GM18517 (cell line): ENCODE data around the gene IFITM2.
"Not testable (repeated sequence)": the region's sequence is repeated elsewhere in the genome, so short reads cannot be mapped to it uniquely, and the experiment has no call there.

Source experiments
- ATAC-seq: cut with Tn5 transposase; IDR thresholded peaks from one replicate; pipeline ENCODE4 v1.9.1; 2021; ENCODE audit warnings: mild to moderate bottlenecking, moderate library complexity; ENCODE audit not compliant: unreplicated experiment

Gene IFITM2

DNA sequence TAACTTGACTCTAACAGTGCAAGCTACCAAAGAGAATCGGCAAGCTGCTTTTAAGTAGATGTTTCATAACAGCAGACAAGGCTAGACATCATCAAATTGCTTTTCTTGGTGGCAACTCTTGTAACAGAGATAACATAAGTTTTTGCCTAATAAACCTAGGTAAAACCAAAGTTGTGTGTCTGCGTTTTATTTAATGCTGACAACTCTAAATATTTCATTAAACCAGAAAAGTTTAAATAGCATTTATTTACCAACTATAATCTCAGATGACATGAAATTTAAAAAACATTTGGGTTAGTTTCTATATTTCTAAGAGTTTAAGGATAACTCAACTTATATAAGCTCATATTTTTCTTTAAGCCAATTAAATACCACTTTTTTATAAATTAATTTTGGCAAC is 32.3 kb downstream of the IFITM2 start:
- no peak for ATAC-seq

DNA sequence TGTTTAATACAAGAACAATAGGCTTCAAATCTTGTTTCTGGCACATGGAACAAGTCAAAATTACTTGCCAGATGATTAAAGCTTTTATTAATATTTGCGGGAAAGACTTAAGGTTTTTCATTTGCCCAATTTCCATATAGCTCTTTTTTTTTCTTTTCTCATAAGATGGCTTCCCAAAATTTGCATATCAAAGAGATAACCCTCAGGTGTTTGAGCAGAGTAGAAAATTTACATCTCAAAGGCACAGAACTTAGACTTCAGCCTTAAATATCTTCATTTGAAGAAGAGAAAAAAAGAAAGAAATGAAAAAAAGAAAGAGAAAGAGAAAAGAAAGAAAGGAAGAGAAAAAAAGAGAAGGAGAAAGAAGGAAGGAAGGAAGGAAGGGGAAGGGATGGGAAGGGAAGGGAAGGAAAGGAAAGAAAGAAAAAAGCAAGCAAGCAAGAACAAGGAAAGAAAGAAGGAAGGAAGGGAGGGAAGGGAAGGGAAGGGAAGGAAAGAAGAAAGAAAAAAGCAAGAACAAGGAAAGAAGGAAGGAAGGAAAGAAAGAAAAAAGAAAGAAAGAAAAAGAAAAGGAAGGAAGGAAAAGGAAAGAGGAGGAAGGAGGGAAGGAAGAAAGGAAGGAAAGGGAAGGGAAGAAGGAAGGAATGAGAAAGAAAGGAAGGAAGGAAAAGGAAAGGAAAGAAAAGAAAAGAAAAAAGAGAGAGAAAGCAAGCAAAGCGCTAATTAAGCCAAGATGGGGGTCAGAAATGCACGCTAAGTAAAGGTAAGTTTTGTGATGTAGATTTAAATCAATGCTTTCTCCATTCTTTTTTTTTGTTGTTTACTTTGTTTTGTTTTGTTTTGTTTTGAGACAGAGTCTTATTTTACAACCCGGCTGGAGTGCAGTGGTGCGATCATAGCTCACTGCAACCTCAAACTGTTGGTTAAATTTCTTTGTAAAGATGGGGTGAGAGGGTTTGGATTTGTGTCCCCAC is 33.2 kb downstream of the IFITM2 start:
- ATAC-seq = no peak

DNA sequence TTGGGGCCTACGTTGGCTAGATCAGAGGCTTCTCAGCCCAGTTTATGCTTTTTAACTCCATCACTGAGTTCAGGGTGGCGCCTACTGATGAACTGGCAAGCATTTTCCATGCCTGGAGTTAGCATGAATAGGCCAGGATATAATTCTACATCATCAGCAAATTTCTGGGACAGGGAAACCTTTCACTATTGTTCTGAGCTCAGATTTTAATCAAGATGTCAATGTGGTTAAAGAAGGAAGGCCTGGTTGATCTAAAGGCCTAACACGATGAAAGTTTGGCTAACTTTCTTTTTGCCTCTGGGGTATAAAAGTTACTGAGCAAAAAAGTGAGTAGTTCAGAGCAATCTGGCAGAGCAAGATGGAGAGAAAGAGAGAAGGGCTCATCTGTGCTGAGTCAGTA is 34.7 kb downstream of the IFITM2 start:
- no peak for ATAC-seq

DNA sequence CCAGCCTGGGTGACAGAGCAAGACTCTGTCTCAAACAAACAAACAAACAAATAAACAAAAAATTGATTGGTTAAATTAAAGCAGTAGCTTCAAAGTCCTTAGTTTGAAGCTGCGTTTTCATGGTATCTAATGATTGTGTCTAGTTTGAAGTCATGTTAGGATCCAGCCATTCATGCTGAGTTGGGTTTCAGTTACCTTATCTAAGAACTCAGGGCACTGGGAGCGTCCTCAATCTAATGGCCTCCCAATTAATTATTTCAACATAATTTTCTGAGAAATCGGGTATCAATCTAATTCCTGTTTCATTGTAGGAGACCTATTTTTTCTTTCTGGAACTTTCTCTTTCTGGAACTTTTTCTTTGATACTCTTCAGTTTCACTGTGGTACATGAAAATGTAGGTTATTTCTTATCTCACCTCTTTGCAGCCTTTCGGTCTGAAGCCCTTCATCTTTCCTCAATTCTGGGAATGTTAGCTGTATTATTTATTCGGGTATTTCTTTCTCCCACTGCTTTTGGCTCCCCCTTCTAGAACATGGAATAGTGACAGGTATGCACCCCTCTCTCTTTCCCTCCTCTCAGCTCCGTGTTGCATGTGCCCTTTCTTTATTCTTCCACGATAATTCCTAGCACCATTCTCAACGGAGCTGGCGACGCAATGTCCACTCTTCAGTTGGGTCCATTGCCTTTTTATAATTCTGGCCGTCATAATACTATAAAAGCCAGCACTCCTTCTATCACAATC is 37.4 kb downstream of the IFITM2 start:
- ATAC-seq = no peak

DNA sequence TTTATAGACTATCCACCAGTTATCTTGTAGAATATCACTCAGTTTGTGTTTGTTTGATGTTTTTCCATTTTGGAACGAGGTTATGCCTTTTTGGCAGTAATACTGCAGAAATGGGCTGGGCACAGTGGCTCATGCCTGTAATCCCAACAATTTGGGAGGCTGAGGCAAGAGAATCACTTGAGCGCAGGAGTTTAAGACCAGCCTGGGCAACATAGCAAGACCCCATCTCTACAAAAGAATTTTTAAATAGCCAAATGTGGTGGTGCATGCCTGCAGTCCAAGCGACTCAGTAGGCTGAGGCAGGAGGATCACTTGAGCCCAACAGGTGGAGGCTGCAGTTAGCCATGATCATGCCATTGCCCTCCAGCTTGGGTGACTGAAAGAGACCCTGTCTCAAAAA is 38.9 kb downstream of the IFITM2 start:
- no peak for ATAC-seq

DNA sequence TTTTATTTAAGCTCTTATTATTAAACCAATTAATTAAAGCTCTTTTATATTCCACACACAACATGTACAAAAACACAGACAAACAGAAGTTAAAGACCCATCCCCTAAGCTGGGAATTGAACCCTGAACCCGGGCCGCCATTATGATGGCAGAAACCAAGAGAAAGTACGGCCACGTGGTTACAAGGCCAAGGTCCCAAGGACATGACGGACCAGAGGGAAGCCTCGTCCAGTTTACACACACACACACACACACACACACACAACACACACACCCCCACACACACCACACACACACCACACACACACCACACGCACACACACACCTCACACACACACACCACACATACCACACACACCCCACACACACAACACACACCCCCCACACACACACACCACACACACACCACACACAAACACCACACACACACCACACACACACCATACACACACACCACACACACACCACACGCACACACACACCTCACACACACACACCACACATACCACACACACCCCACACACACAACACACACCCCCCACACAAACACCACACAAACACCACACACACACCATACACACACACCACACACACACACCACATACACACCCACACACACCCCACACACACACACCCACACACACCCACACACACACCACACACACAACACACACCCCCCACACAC is 41.8 kb downstream of the IFITM2 start:
- not testable (repeated sequence) for ATAC-seq

DNA sequence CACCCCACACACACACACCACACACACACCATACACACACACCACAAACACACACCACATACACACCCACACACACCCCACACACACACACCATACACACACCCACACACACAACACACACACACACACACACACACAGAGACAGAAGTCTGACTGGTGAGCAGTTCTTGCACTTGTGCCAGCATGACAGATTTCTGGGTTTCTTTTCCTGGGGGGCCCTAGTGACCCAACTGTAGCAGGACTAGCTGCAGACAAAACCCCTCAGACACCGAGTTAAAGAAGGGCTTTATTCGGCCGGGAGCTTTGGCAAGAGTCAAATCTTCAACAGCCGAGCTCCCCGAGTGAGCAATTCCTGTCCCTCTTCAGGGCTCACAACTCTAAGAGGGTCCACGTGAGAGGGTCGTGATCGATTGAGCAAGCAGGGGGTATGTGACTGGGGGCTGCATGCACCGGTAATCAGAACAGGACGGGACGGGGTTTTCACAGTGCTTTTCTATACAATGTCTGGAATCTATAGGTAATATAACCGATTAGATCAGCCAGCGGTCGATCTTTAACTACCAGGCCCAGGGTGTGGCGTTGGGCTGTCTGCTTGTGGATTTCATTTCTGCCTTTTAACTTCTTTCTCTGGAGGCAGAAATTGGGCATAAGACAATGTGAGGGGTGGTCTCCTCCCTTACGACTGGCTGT is 42.6 kb downstream of the IFITM2 start:
- ATAC-seq = not testable (repeated sequence)

DNA sequence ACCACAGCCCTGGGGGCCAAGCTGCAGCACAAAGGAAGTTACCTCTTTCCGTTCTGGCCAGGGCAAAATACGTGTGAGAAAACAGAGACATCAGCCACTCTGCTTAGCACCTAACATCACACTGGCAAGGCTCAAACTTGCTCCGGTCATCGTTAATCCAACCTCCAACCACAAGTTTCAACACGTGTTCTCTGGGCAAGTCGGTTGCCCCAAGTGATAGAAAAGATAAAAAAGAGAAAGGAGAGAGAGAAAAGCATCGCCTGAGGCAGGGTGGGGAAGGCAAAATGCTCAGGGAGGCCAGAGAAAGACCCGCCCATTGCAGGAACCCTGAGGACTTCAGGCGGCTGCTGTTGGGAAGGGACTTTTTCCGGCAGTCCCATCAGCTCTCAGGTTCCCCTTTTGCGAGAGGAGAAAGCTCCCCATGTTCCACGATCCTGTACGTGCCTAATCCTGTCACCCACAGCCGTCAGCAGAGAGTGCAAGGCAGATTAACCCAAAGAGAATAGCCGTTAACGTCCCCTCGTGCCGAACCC is 43.2 kb downstream of the IFITM2 start:
- no peak for ATAC-seq

DNA sequence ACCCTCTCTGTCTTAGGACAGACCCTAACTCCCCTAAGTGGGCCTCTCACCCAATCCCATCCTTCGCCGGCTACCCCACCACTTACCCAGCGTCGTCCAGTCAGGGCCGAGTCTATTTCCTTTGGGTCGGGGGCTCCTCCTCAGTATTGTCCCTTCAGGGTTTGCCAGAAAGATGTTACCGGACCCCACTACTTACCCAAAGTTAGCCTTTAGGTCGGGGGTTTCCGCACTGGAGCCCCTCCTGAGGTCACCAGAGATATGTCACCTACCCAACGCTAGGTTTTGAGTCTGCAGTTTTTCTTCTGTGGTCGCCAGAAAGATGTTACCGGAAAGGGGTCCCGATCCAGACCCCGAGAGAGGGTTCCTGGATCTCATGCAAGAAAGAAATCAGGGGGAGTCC is 43.8 kb downstream of the IFITM2 start:
- ATAC-seq = no peak

DNA sequence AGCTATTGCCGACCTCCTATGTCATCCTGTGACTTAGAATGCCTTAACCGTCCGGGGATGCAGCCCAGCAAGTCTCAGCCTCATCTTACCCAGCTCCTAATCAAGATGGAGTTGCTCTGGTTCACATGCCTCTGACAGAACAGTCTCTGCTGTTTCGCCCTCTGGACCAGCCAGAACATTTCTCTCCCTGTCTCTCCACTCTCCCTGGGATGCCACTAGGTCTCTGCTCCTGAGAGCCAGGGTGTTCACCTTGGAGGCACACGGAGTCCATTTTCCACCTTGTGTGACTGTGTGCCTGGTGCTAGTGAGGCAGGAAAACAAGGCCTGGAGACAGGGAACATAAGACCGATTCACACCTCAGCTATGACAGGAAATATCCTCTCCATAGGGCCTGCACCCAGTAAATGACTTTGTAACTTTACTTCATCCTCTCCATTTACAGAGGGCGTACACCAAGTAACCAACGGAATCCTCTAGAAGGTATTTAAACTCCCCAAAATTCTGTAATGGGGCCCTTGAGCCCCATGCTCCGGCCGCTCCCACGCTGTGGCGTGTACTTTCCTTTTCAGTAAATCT is 44.9 kb downstream of the IFITM2 start:
- no peak for ATAC-seq

DNA sequence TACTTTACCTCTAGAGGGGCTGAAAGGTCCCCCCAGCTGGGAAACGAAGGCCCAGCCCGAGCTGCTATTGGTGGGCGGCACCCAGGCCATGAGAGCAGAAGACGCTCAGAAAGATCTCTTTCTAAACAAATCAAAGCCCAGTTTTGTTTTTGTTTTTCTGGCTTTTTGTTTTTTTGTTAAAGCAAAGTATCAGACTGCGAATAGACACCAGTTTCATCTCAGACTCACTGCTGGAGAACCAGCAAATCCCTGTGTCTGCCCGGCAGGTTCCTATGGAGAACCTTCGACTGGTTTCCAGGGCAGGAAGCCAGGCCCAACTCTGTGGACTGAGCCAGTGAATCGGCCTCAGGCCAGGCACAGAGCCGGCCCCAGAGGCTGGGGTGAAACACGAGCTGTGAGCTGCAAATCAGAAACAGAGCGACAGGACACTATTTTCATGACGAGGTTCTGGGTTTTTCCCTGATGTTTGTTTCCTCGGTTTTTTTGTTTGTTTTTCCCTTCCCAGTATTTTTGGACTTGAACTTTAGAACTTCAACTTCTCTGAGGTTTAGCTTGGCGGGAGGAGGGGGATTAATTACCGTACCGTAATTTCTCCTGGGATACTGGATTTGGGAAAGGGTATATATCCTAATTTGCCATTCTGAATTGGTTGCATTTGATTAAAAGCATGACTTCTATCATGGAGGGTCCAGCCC is 45.7 kb downstream of the IFITM2 start:
- ATAC-seq = no peak

DNA sequence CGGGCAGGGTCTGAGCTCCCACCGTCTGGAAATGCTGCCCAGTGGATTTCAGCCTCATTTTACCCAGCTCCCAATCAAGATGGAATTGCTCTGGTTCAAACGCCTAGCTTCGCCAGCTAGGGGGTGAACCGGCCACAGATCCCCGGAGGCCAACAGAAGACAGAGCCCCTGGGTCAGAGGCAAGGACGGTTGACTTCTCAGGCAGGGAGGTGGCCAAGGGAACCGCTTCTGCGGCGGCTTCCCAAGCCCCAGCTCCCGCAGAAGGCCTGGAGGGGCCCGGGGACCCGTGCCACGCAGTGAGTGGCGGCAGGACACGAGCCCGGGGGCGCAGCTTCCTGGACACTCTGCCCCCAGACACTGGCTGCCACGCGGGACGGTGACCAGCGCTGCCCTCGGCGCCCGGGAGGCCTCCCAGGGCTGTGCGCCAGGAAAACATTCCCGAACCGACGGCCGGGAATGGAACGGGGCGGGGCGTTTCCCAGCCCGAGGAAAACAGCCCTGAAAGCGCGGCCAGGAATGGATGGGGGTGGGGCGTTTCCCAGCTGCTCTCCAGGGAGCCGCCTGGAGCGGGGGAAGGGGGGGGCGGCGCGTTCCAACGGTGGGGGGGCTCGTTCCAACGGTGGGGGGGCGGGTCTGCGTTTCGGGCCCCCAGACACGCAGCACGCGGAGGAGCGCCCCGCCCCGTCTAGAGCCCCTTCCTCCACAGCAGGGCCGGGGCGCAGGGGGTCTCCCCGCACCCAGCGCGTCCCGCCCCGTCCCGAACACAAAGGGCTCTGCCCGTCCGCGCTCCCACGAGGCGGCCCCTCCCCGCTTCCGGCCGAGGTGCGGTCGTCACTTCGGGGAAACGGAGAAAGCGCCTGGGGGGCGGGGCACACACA is 48.2 kb downstream of the IFITM2 start:
- no peak for ATAC-seq

DNA sequence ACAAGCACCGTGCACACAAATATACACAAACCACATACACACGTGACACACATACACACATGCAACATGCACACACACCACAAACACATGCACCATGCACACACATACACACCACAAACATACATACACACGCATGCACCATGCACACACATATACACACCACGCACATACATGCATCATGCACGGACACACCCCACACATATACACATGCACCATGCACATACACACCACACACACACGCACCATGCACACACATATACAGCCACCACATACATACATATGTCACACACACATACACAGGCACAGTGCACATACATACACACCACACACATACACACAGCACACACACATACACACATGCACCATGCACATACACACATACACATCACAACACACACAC is 49.0 kb downstream of the IFITM2 start:
- no peak for ATAC-seq

DNA sequence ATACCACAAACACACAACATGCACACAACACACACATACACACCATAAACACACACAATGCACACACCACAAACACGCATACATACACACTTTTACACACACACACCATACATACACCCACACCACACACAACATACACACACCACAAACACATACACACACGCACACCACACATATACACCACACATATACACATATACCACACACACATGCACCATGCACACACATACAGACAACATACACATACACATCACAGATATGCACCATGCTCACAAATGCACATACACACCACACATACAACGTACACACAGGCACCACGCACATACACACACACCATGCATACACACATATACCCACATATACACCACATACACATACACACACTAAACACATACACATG is 50.0 kb downstream of the IFITM2 start:
- ATAC-seq = no peak

DNA sequence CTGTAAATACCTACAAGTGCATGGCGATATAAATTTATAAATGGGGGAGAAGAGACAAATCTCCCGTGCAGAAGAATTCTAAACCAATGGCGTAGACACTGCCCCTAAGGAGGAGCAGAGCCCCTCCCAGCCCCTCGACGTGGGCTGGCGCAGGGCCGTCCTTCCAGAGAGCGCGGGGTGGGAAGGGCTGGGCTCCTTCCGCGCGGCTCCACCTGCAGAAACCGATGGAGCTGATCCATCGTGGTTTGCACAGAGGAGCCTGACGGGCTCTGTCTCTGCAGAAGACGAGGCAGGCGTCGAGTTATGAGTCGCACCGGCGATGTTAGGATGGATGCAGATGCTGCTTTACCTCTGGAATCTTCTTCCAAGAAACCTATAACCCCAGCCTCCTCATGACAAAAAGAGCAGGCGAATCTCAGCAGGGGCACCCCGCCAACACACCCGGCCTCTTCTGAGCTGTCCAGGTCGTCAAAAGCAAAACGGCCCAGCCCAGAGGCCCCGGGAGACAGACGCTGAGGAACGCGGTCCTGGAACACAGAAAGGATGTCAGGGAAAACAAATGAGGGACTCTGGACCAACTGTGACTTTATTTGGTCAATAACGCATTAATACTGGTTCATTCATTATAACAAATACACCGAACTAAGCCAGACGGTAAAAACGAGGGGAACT is 50.6 kb downstream of the IFITM2 start:
- ATAC-seq = no peak
